GM06990 (cell line): Measurements from ENCODE around the gene MXI1.
"Not testable (repeated sequence)": the region's sequence is repeated elsewhere in the genome, so short reads cannot be mapped to it uniquely, and the experiment has no call there.

Experiments
- DNase-seq: peaks from one replicate; pipeline ENCODE4 v3.0.0-alpha.2; 2011; ENCODE audit not compliant: insufficient read length; ENCODE audit errors: extremely low read depth
- H3K27me3 ChIP-seq: replicated peaks from 2 replicates; pipeline ENCODE4 v1.6.0; 2011; ENCODE audit warnings: low read length; ENCODE audit not compliant: control insufficient read depth, insufficient read depth
- H3K36me3 ChIP-seq: 2 replicates; pipeline ENCODE4 v1.5.1; 2011; ENCODE audit warnings: low read length; ENCODE audit not compliant: control insufficient read depth, insufficient read depth
- H3K4me3 ChIP-seq: replicated peaks from 2 replicates; pipeline ENCODE4 v1.5.1; 2011; ENCODE audit warnings: low read depth, mild to moderate bottlenecking, control low read depth, low read length
- CTCF ChIP-seq: IDR thresholded peaks from 2 replicates; pipeline ENCODE4 v1.5.1; 2011; ENCODE audit warnings: low read length, control low read depth, mild to moderate bottlenecking, inconsistent platforms; ENCODE audit not compliant: insufficient read depth, poor library complexity, severe bottlenecking

The MXI1 gene

GRCh38 chr10:110265573-110266193 is 58.3 kb downstream of the MXI1 start:
- Histone ChIP-seq H3K27me3 (no peaks in the 10 kb centered on the region), H3K4me3 (no peak overlapping the region), H3K36me3 (no peaks in the 10 kb centered on the region)
- no peak for TF ChIP-seq CTCF
- no peak for DNase-seq

GRCh38 chr10:110267276-110267675 is 59.9 kb downstream of the MXI1 start:
- no peak for TF ChIP-seq CTCF
- DNase-seq, result no peak
- Histone ChIP-seq H3K27me3 (no peaks in the 10 kb centered on the region), H3K36me3 (no peaks in the 10 kb centered on the region), H3K4me3 (no peak overlapping the region)

- no peaks in the 10 kb centered on the region for H3K27me3 ChIP-seq
- H3K36me3 ChIP-seq, result no peaks in the 10 kb centered on the region
- H3K4me3 ChIP-seq, result no peak overlapping the region
- no peak for TF ChIP-seq CTCF
- DNase-seq, result no peak
Measured at GRCh38 chr10:110268442-110268841, 61.0 kb downstream of the MXI1 start.

GRCh38 chr10:110268971-110269370 is 61.6 kb downstream of the MXI1 start:
- Histone ChIP-seq H3K27me3 (no peaks in the 10 kb centered on the region), H3K4me3 (no peak overlapping the region), H3K36me3 (no peaks in the 10 kb centered on the region)
- DNase-seq, result no peak
- TF ChIP-seq CTCF, result no peak

GRCh38 chr10:110269374-110270318 is 62.2 kb downstream of the MXI1 start:
- Histone ChIP-seq H3K4me3 (no peak overlapping the region), H3K36me3 (no peaks in the 10 kb centered on the region), H3K27me3 (no peaks in the 10 kb centered on the region)
- DNase-seq, result no peak
- TF ChIP-seq CTCF, result no peak

GRCh38 chr10:110272995-110273394 is 65.6 kb downstream of the MXI1 start:
- not testable (repeated sequence) for H3K27me3 ChIP-seq, H3K4me3 ChIP-seq, DNase-seq, H3K36me3 ChIP-seq
